HepG2 (cell line): ENCODE measurements around the gene CDX4.

Experiments
- DR1 ChIP-seq: sonication (generic); formaldehyde crosslinking; IDR thresholded peaks from 2 replicates; pipeline ENCODE4 v1.8.0; 2021; ENCODE audit warnings: mild to moderate bottlenecking, missing genetic modification reagents, inconsistent platforms
- HDAC1 ChIP-seq: sonication (generic); formaldehyde crosslinking; IDR thresholded peaks from 2 replicates; pipeline ENCODE4 v1.5.1; 2020; ENCODE audit warnings: mild to moderate bottlenecking, missing genetic modification reagents
- PATZ1 ChIP-seq: sonication (generic); formaldehyde crosslinking; IDR thresholded peaks from 2 replicates; pipeline ENCODE4 v1.4.0; 2020; ENCODE audit warnings: missing genetic modification reagents
- PRDM10 ChIP-seq: sonication (generic); formaldehyde crosslinking; IDR thresholded peaks from 2 replicates; pipeline ENCODE4 v1.4.0; 2020; ENCODE audit warnings: low read depth, missing genetic modification reagents
- REST ChIP-seq, 2 experiments: IDR thresholded peaks; 2 replicates each; pipeline ENCODE4 v1.6.1; 2011 to 2012; ENCODE audit warnings: low read length in 2 of 2, borderline replicate concordance in 1 of 2, low read depth in 1 of 2, mild to moderate bottlenecking in 1 of 2, moderate library complexity in 1 of 2
- SIX1 ChIP-seq: sonication (generic); formaldehyde crosslinking; IDR thresholded peaks from 2 replicates; pipeline ENCODE4 v1.4.0; 2020; ENCODE audit warnings: missing genetic modification reagents, borderline replicate concordance
- TBL1XR1 ChIP-seq: fragments of 150-350 bp; IDR thresholded peaks from 2 replicates; pipeline ENCODE4 v1.6.1; 2014; ENCODE audit warnings: borderline replicate concordance, low read length; ENCODE audit not compliant: partially characterized antibody
- TCF12 ChIP-seq, 2 experiments: fragments of 450-650 bp in 1 of 2; sonication (generic) in 1 of 2; formaldehyde crosslinking in 1 of 2; IDR thresholded peaks; 2 replicates each; pipeline versions ENCODE4 v1.6.1 to v1.8.0; 2017 to 2022; ENCODE audit warnings: antibody characterized with exemption in 1 of 2, mild to moderate bottlenecking in 1 of 2, missing genetic modification reagents in 1 of 2, moderate library complexity in 1 of 2
- TRIM22 ChIP-seq: fragments of 450-650 bp; IDR thresholded peaks from 2 replicates; pipeline ENCODE4 v1.6.1; 2017
- ZBTB10 ChIP-seq: sonication (generic); formaldehyde crosslinking; IDR thresholded peaks from 2 replicates; pipeline ENCODE4 v1.4.0; 2020; ENCODE audit warnings: missing genetic modification reagents, borderline replicate concordance
- ZNF280B ChIP-seq: sonication (generic); formaldehyde crosslinking; IDR thresholded peaks from 2 replicates; pipeline ENCODE4 v1.5.0; 2020; ENCODE audit warnings: missing genetic modification reagents, mild to moderate bottlenecking, borderline replicate concordance

- TF ChIP-seq PRDM10 (CRISPR knock-in tag) (no peak), DR1 (CRISPR knock-in tag) (no peak), REST (IDR thresholded peaks at IDR 0.05; ENCODE audit: borderline replicate concordance in 1 of 2, low read depth in 1 of 2, low read length in 2 of 2) (no peak), ZNF280B (CRISPR knock-in tag) (no peak), TCF12 (IDR thresholded peaks at IDR 0.05) (no peak), TCF12 (CRISPR knock-in tag; IDR thresholded peaks at IDR 0.05) (no peak), PATZ1 (CRISPR knock-in tag) (no peak), HDAC1 (CRISPR knock-in tag) (no peak), SIX1 (CRISPR knock-in tag) (no peak), ZBTB10 (no peak), TBL1XR1 (no peak), TRIM22 (no peak)
Measured at GRCh38 chrX:73447311-73447794, 500 bp downstream of the CDX4 start.
